HK-2 (cell line): ENCODE data around the gene CFAP99.

Experiments used
- DNase-seq: peaks from one replicate; pipeline ENCODE4 v3.0.0-alpha.2; 2018; ENCODE audit not compliant: unreplicated experiment

CFAP99 gene

GRCh38 chr4:2507855-2508254 is 89.1 kb downstream of the CFAP99 start:
- no peak for DNase-seq

- DNase-seq = no peak
These were observed 91.8 kb downstream of the CFAP99 start for GRCh38 chr4:2510351-2511259.

GRCh38 chr4:2511645-2512131 is 92.9 kb downstream of the CFAP99 start:
- DNase-seq = no peak
